K562 (cell line): Measurements from ENCODE around the gene FBXW7. TPM values are rescaled to one million over a fixed set of nuclear protein-coding genes. Genes with fewer than 3 reads are reported as not detected.

Experiments
- ATAC-seq: fragments of 200-7000 bp; cut with Tn5 transposase; 3 replicates; pipeline ENCODE4 v1.9.1; 2020; ENCODE audit warnings: moderate library complexity
- BruUV-seq: library from RNA; stranded (reverse); fragments of 400-500 nt; replicated peaks from 2 replicates; lab custom pipeline; 2021; lab: Mats Ljungman, UMichigan
- CTCF ChIA-PET: fragments of 300-600 bp; formaldehyde crosslinking; extraction: SDS; loops from one replicate; lab custom pipeline; 2021; ENCODE audit warnings: low intra/inter-chr PET ratio; lab: Yijun Ruan, JAX
- POLR2A ChIA-PET: fragments of 300-600, 350-650 bp; sonication (Branson Sonifier 250); formaldehyde crosslinking; extraction: SDS; loops from one replicate; lab custom pipeline; 2021; ENCODE audit warnings: antibody characterized with exemption, inconsistent platforms; lab: Yijun Ruan, JAX
- DNase-seq, 4 experiments: peaks; one replicate each; pipeline versions ENCODE4 v3.0.0 to v3.0.0-alpha.2; 2011 to 2018; ENCODE audit warnings: low spot score in 3 of 4, mixed read lengths in 3 of 4; ENCODE audit errors: extremely low read depth in 1 of 4
- FAIRE-seq: peaks from 2 replicates; lab custom pipeline; 2011; peaks lifted over from hg19 to GRCh38; lab: Jason Lieb, UNC
- H2AFZ ChIP-seq: 2 replicates; pipeline ENCODE4 v1.6.0; 2011; ENCODE audit warnings: low read depth, low read length, control low read depth, inconsistent platforms
- H3K27ac ChIP-seq: fragments of 200-600 bp; 3 replicates; pipeline ENCODE4 v1.8.0; 2011; ENCODE audit warnings: low read depth, mild to moderate bottlenecking, control low read depth, inconsistent platforms, low read length, moderate library complexity, mixed read lengths; ENCODE audit errors: extremely low read depth
- H3K27me3 ChIP-seq, 2 experiments: fragments of 300-600 bp in 1 of 2; 2 replicates in 1 of 2; 3 replicates in 1 of 2; pipeline versions ENCODE4 v1.6.0 to v1.8.0; 2011; ENCODE audit warnings: inconsistent platforms in 2 of 2, low read length in 2 of 2, mild to moderate bottlenecking in 1 of 2, mixed read lengths in 1 of 2, moderate library complexity in 1 of 2; ENCODE audit not compliant: control insufficient read depth in 2 of 2, insufficient read depth in 2 of 2
- H3K36me3 ChIP-seq: fragments of 300-600 bp; 3 replicates; pipeline ENCODE4 v1.8.0; 2011; ENCODE audit warnings: mild to moderate bottlenecking, low read length, inconsistent platforms; ENCODE audit not compliant: control insufficient read depth, insufficient read depth
- H3K4me1 ChIP-seq, 2 experiments: fragments of 200-600 bp in 1 of 2; replicated peaks in 1 of 2; 2 replicates in 1 of 2; 3 replicates in 1 of 2; pipeline versions ENCODE4 v1.5.1 to v1.8.0; 2011; ENCODE audit warnings: inconsistent platforms in 2 of 2, low read length in 2 of 2, mild to moderate bottlenecking in 1 of 2, mixed read lengths in 1 of 2, moderate library complexity in 1 of 2; ENCODE audit not compliant: control insufficient read depth in 2 of 2, insufficient read depth in 2 of 2
- H3K4me2 ChIP-seq: 2 replicates; pipeline ENCODE4 v1.6.1; 2011; ENCODE audit warnings: low read length, control low read depth, inconsistent platforms, mixed read lengths; ENCODE audit not compliant: insufficient read depth
- H3K4me3 ChIP-seq: fragments of 200-600 bp; sonication (generic), shearing (Covaris generic); 2 replicates; pipeline ENCODE4 v1.5.1; 2016; ENCODE audit warnings: control low read depth, inconsistent platforms
- H3K79me2 ChIP-seq: fragments of 200-600 bp; 3 replicates; pipeline ENCODE4 v1.8.0; 2011; ENCODE audit warnings: low read length, inconsistent platforms; ENCODE audit not compliant: control insufficient read depth, insufficient read depth
- H3K9ac ChIP-seq, 2 experiments: 2 replicates each; pipeline versions ENCODE4 v1.6.0 to v1.6.1; 2011; ENCODE audit warnings: low read depth in 2 of 2, low read length in 2 of 2, control low read depth in 1 of 2, inconsistent platforms in 1 of 2, mild to moderate bottlenecking in 1 of 2, mixed read lengths in 1 of 2; ENCODE audit not compliant: insufficient read depth in 1 of 2
- H3K9me1 ChIP-seq: one replicate; pipeline ENCODE4 v1.6.0; 2011; ENCODE audit warnings: inconsistent platforms, mild to moderate bottlenecking, low read length, moderate library complexity; ENCODE audit not compliant: control insufficient read depth, insufficient read depth
- H3K9me3 ChIP-seq: replicated peaks from 2 replicates; pipeline ENCODE4 v1.5.1; 2011; ENCODE audit warnings: low read depth, low read length, inconsistent platforms; ENCODE audit not compliant: control insufficient read depth, insufficient read depth
- H4K20me1 ChIP-seq: replicated peaks from 2 replicates; pipeline ENCODE4 v1.6.1; 2011; ENCODE audit warnings: low read length, inconsistent platforms, mixed read lengths; ENCODE audit not compliant: control insufficient read depth, insufficient read depth
- ARID1B ChIP-seq: fragments of 450-650 bp; IDR thresholded peaks from 2 replicates; pipeline ENCODE4 v1.6.1; 2016; ENCODE audit warnings: antibody characterized with exemption, mild to moderate bottlenecking, inconsistent platforms
- ATF3 ChIP-seq, 2 experiments: fragments of 450-650 bp in 1 of 2; sonication (generic) in 1 of 2; formaldehyde crosslinking in 1 of 2; IDR thresholded peaks in 1 of 2; conservative IDR thresholded peaks in 1 of 2; 2 replicates each; pipeline versions ENCODE4 v1.6.1 to v1.8.1; 2016 to 2023; ENCODE audit warnings: mild to moderate bottlenecking in 2 of 2, moderate library complexity in 2 of 2, inconsistent platforms in 1 of 2, missing genetic modification reagents in 1 of 2
- DEAF1 ChIP-seq: fragments of 450-650 bp; formaldehyde crosslinking; IDR thresholded peaks from 2 replicates; pipeline ENCODE4 v1.4.0; 2020; ENCODE audit warnings: mild to moderate bottlenecking, moderate library complexity
- ETV5 ChIP-seq: sonication (generic); formaldehyde crosslinking; IDR thresholded peaks from 2 replicates; pipeline ENCODE4 v1.4.0; 2020; ENCODE audit warnings: low read depth, mild to moderate bottlenecking, missing genetic modification reagents
- FOXJ2 ChIP-seq: fragments of 200-800 bp; sonication (Bioruptor generic); IDR thresholded peaks from 2 replicates; pipeline ENCODE4 v1.6.1; 2016; ENCODE audit warnings: missing genetic modification characterization, missing compliant biosample characterization
- GABPB1 ChIP-seq: sonication (generic); formaldehyde crosslinking; IDR thresholded peaks from 2 replicates; pipeline ENCODE4 v1.8.0; 2022; ENCODE audit warnings: mild to moderate bottlenecking, missing genetic modification reagents
- MYBL2 ChIP-seq, 2 experiments: fragments of 450-650 bp in 1 of 2; sonication (generic) in 1 of 2; formaldehyde crosslinking in 1 of 2; IDR thresholded peaks; 2 replicates each; pipeline versions ENCODE4 v1.6.1 to v1.8.1; 2017 to 2022; ENCODE audit warnings: borderline replicate concordance in 1 of 2, inconsistent platforms in 1 of 2, low read depth in 1 of 2, mild to moderate bottlenecking in 1 of 2, missing genetic modification reagents in 1 of 2, moderate library complexity in 1 of 2
- PKNOX1 ChIP-seq: fragments of 450-650 bp; IDR thresholded peaks from 2 replicates; pipeline ENCODE4 v1.6.1; 2016
- POLR2AphosphoS5 ChIP-seq: IDR thresholded peaks from 2 replicates; pipeline ENCODE4 v1.6.1; 2011; ENCODE audit warnings: mild to moderate bottlenecking, low read depth, low read length, moderate library complexity; ENCODE audit not compliant: control insufficient read depth, insufficient read depth
- PRMT5 ChIP-seq: sonication (generic); formaldehyde crosslinking; IDR thresholded peaks from 2 replicates; pipeline ENCODE4 v1.5.0; 2020; ENCODE audit warnings: missing genetic modification reagents
- SMARCC2 ChIP-seq: fragments of 450-650 bp; IDR thresholded peaks from 2 replicates; pipeline ENCODE4 v1.6.1; 2017; ENCODE audit warnings: antibody characterized with exemption, moderate library complexity, mild to moderate bottlenecking, low read depth
- SMARCE1 ChIP-seq: fragments of 450-650 bp; IDR thresholded peaks from 2 replicates; pipeline ENCODE4 v1.7.1; 2016; ENCODE audit warnings: mild to moderate bottlenecking
- SNAPC5 ChIP-seq: fragments of 250-450 bp; sonication (Bioruptor Pico); IDR thresholded peaks from 2 replicates; pipeline ENCODE4 v1.8.0; 2021; ENCODE audit warnings: moderate library complexity, mild to moderate bottlenecking, inconsistent platforms
- ZKSCAN8 ChIP-seq: fragments of 200-800 bp; sonication (Bioruptor generic); IDR thresholded peaks from 2 replicates; pipeline ENCODE4 v1.6.1; 2016; ENCODE audit warnings: missing genetic modification characterization, missing compliant biosample characterization
- ZNF561 ChIP-seq: fragments of 450-650 bp; formaldehyde crosslinking; conservative IDR thresholded peaks from 2 replicates; pipeline ENCODE4 v1.4.0; 2020; ENCODE audit warnings: mild to moderate bottlenecking, moderate library complexity
- ZNF589 ChIP-seq: fragments of 200-800 bp; sonication (Bioruptor generic); IDR thresholded peaks from 2 replicates; pipeline ENCODE4 v1.6.1; 2016; ENCODE audit warnings: low read depth, missing genetic modification characterization, missing compliant biosample characterization
- WGBS: fragments of 100-300 bp; shearing (Covaris generic); methylation state at CpG from one replicate; pipeline ENCODE4 v1.1.6; 2016; ENCODE audit warnings: low coverage, mixed read lengths; ENCODE audit not compliant: insufficient coverage; ENCODE audit errors: missing lambda C conversion rate; 5-methylcytosine and 5-hydroxymethylcytosine counted together
- in situ Hi-C: fragments of 300-500 bp; cut with MboI; formaldehyde crosslinking; loops from 4 replicates; pipeline ENCODE4 v1.15.0; 2018; ENCODE audit warnings: inconsistent platforms, mixed read lengths
- intact Hi-C: fragments of 100-400 bp; cut with micrococcal nuclease; formaldehyde crosslinking; loops from 2 replicates; pipeline ENCODE4 v1.14.2; 2022
- polyA plus RNA-seq, 8 experiments: library from polyadenylated mRNA; depleted of rRNA in 4 of 8; stranded (reverse) in 5 of 8; unstranded in 3 of 8; fragments of >200 nt; fragmentation: Nextera tagmentation in 2 of 8; fragmentation: Illumina TruSeq in 1 of 8; extraction: Ambion mirVana in 2 of 8; extraction: Trizol in 1 of 8; gene quantifications; 2 replicates each; pipeline versions ENCODE4 v1.2.1 to v1.2.3, GENCODE V29; 2011 to 2014; ENCODE audit warnings: inconsistent platforms in 1 of 8, missing spikeins in 1 of 8
- total RNA-seq, 7 experiments: library from RNA; depleted of rRNA in 6 of 7; stranded (reverse); fragments of >200 nt in 6 of 7; fragmentation: Illumina TruSeq in 2 of 7; extraction: Trizol in 2 of 7; gene quantifications; 2 replicates each; pipeline versions ENCODE4 v1.2.1 to v1.2.3, GENCODE V29; 2011 to 2021; ENCODE audit warnings: low replicate concordance in 1 of 7
- TF ChIP-seq, protein P1 (sequence below): sonication (generic); IDR thresholded peaks from 2 replicates; pipeline ENCODE4 v1.6.1; 2016

Gene FBXW7
- total and polyA plus RNA-seq, 9 of the 15 experiments (the other 6 are each of a cell fraction or from before 2014, with no cell fraction given), result 6.8 to 44.2 (median 16.4) TPM

DNA sequence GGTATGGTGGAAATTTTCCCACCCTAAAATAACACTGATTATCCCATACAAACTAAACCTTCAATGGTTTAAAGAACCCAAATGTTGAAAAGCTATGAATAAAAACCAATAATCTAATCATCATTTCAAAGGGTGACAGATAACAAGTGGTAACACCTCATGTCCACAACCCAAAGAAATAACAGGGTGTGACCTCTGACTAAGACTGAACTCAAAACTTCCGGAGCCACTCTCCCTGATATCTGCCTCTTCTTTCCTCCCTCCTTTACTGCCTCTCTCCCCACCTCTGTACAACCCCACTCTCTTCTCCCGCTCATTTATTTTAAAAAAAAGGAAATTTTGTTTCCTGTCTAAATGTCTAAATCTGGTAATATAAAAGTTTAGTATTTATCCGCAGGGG, 11.5 kb downstream of the FBXW7 start:
- no peak overlapping the region for H2AFZ ChIP-seq
- no peaks in the 10 kb centered on the region for H3K9me3 ChIP-seq
- 7% methylated on average over 3 of the region's 3 CpGs for WGBS
- intact Hi-C loops (no loop called here), in situ Hi-C loops (no loop called here)
- H3K9ac ChIP-seq, result no peak overlapping the region
- ATAC-seq (peak; percentile 91), DNase-seq (peak in 2 of 4 experiments; percentile 62 to 63), FAIRE-seq (peak; percentile 68)
- H3K36me3 ChIP-seq, result no peaks in the 10 kb centered on the region
- ChIA-PET CTCF (no interaction called here), POLR2A (interaction anchor here (0.7 to 2.0 kb wide), 2 partner anchors 10 to 11 kb away, joined by 3 to 10 read pairs; partner anchors contain the start of gene FBXW7)
- no peak overlapping the region for H3K4me3 ChIP-seq
- no peak overlapping the region for H3K27ac ChIP-seq
- no peaks in the 10 kb centered on the region for H3K9me1 ChIP-seq
- H4K20me1 ChIP-seq, result 0 out of 2 replicates have a peak, but pooled peaks cover 3% of the 10 kb centered on the region
- H3K4me2 ChIP-seq, result no peak overlapping the region
- peaks cover 85% of the 10 kb centered on the region for H3K79me2 ChIP-seq
- no TSS peak for BruUV-seq
- H3K27me3 ChIP-seq, result no peaks in the 10 kb centered on the region
- H3K4me1 ChIP-seq, result peaks cover 0 to 32% of the 10 kb centered on the region in 2 experiments; a peak in 4 of 5 replicates
- TF ChIP-seq PKNOX1, result peak; percentile 4; the same call in 1 of the 2 replicates
- TF ChIP-seq PRMT5 (CRISPR knock-in tag), result no peak
- TF ChIP-seq FOXJ2 (tag), result no peak
- TF ChIP-seq SMARCC2, result 0 out of 2 replicates have a peak, but pooled peaks have one; percentile 24
- peak; percentile 63 for TF ChIP-seq SMARCE1
- TF ChIP-seq ZNF589 (CRISPR knock-in tag), result 0 out of 2 replicates have a peak, but pooled peaks have one; percentile 56
- TF ChIP-seq MYBL2 (IDR thresholded peaks at IDR 0.05; ENCODE audit: low read depth), result no peak
- TF ChIP-seq MYBL2 (CRISPR knock-in tag; IDR thresholded peaks at IDR 0.05; ENCODE audit: borderline replicate concordance), result no peak
- peak; percentile 36; the same call in 1 of the 2 replicates for TF ChIP-seq ATF3 (IDR thresholded peaks at IDR 0.05)
- no peak for TF ChIP-seq ATF3 (CRISPR knock-in tag; conservative IDR thresholded peaks at IDR 0.05)
- TF ChIP-seq ZNF561 (CRISPR knock-in tag), result no peak
- TF ChIP-seq GABPB1, result no peak
- TF ChIP-seq ETV5 (CRISPR knock-in tag), result peak; percentile 53; the same call in 1 of the 2 replicates
- no peak for TF ChIP-seq SNAPC5 (CRISPR knock-in tag)
- TF ChIP-seq ZKSCAN8 (CRISPR knock-in tag), result no peak
- TF ChIP-seq POLR2AphosphoS5, result no peak
- TF ChIP-seq ARID1B, result peak; percentile 69
- TF ChIP-seq, protein P1, sequence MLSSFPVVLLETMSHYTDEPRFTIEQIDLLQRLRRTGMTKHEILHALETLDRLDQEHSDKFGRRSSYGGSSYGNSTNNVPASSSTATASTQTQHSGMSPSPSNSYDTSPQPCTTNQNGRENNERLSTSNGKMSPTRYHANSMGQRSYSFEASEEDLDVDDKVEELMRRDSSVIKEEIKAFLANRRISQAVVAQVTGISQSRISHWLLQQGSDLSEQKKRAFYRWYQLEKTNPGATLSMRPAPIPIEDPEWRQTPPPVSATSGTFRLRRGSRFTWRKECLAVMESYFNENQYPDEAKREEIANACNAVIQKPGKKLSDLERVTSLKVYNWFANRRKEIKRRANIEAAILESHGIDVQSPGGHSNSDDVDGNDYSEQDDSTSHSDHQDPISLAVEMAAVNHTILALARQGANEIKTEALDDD, result peak; percentile 43; the same call in 1 of the 2 replicates
- TF ChIP-seq DEAF1 (CRISPR knock-in tag), result no peak
